T-helper 17 cell (primary cell): ENCODE measurements around the gene TRERF1. TPM values are rescaled to one million over a fixed set of nuclear protein-coding genes. Genes with fewer than 3 reads are reported as not detected.

Source experiments
- ATAC-seq: fragments of 150-1000 bp; cut with Tn5 transposase; 2 replicates; pipeline ENCODE4 v1.10.0; 2021; ENCODE audit warnings: mild to moderate bottlenecking, moderate library complexity
- DNase-seq, 3 donors: peaks; one replicate each; pipeline versions ENCODE4 v3.0.0 to v3.0.0-alpha.2; 2020 to 2021
- H3K9me3 ChIP-seq: one replicate; pipeline ENCODE4 v1.7.0; 2013; ENCODE audit warnings: low read length, mild to moderate bottlenecking; ENCODE audit not compliant: control insufficient read depth, poor library complexity, severe bottlenecking
- H3K27ac Mint-ChIP-seq: one replicate; pipeline ENCODE4 v1.8.0; 2022; ENCODE audit warnings: mild to moderate bottlenecking, moderate library complexity, mixed read lengths
- H3K27me3 Mint-ChIP-seq: one replicate; pipeline ENCODE4 v1.8.0; 2022; ENCODE audit warnings: mixed read lengths
- H3K36me3 Mint-ChIP-seq: one replicate; pipeline ENCODE4 v1.8.0; 2022; ENCODE audit warnings: low read depth, mixed read lengths
- H3K4me1 Mint-ChIP-seq: one replicate; pipeline ENCODE4 v1.8.0; 2022; ENCODE audit warnings: mild to moderate bottlenecking, mixed read lengths
- H3K4me3 Mint-ChIP-seq: one replicate; pipeline ENCODE4 v1.8.0; 2022; ENCODE audit warnings: mild to moderate bottlenecking, moderate library complexity, mixed read lengths
- total RNA-seq, 4 donors: library from RNA in 2 of 4; stranded (reverse) in 2 of 4; gene quantifications; one replicate each; pipeline ENCODE4 v1.2.3 and lab custom pipeline; 2022 to 2026

TRERF1 gene
- total RNA-seq, 2 donors from 2014 or later: 28.6 to 31.2 TPM

DNA sequence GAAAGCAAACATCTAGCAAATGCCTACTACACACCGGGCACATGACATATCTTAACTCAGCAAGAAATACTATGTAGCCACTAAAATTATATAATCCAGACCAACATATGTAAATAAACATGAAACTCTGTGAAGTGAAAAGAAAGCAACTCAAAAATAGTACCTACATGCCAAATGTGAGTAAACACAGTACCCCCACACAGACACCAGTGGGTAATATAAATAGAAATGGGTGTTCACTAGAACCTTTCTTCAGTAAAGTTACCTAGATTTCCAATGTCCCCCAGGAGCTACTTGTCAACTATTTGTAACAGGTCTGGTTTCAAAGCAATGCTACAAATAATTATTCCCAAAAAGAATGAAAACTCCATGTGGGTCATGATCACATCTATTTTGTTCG lies 25.5 kb downstream of the TRERF1 start:
- peaks cover 2% of the 10 kb centered on the region for H3K36me3 Mint-ChIP-seq
- no peak overlapping the region for H3K4me3 Mint-ChIP-seq
- H3K27ac Mint-ChIP-seq: peak overlapping the region; percentile 88
- peaks cover 58% of the 10 kb centered on the region for H3K4me1 Mint-ChIP-seq
- H3K9me3 ChIP-seq: no peaks in the 10 kb centered on the region
- no peaks in the 10 kb centered on the region for H3K27me3 Mint-ChIP-seq
- ATAC-seq (no peak), DNase-seq (no peak)

DNA sequence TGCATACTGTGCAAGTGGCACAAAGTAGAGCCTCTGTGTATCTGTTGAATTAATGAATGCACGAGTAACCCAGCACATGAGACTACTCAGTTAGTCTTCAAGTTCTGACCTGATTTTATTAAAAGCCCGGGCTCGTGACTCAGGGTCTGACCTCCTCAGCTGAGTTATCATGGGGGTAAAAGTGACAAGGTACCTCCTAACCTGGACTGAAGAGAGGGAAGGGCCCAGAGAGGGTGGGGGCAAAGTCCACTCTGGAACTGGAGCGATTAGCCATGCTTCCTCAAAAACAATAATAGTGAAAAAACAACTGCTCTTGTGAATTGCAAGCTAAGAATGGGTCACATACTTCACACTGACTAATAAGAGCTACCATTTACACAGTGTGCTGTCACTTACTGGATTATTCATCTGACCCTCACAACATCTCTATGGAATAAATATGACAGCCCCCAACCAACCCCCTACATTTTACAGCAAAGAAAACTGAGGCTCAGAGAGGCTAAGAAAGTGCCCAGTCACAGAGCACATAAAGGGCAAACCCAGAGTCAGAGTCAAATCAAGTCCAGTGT lies 26.7 kb downstream of the TRERF1 start:
- Mint-ChIP-seq H3K4me1 (peaks cover 57% of the 10 kb centered on the region), H3K27ac (peak overlapping the region; percentile 88), H3K36me3 (peaks cover 2% of the 10 kb centered on the region), H3K4me3 (no peak overlapping the region), H3K27me3 (no peaks in the 10 kb centered on the region)
- no peak for ATAC-seq
- DNase-seq: no peak
- no peaks in the 10 kb centered on the region for H3K9me3 ChIP-seq

DNA sequence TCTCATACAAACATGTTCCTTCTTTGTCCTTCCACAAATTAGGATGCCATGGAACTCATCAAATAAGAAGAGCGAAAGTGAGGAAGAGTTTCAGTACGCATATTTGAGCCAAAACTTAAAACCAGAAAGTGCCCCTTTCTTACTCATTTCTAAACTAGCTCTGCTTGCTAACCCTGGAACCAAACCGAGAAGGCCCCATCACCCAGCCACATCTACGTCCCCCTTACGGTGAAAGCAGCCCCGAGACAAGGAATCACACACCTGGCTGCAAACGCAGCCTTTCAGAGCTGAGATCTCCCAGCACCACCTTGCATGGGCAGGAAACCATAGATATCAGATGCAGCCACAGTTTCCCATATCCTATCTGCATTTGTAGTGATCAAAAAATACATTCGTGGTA lies 28.5 kb downstream of the TRERF1 start:
- peak overlapping the region; percentile 87 for H3K27ac Mint-ChIP-seq
- DNase-seq (no peak), ATAC-seq (peak; percentile 62)
- H3K36me3 Mint-ChIP-seq: peaks cover 2% of the 10 kb centered on the region
- no peaks in the 10 kb centered on the region for H3K27me3 Mint-ChIP-seq
- peak overlapping the region; percentile 88 for H3K4me3 Mint-ChIP-seq
- peaks cover 45% of the 10 kb centered on the region for H3K4me1 Mint-ChIP-seq
- no peaks in the 10 kb centered on the region for H3K9me3 ChIP-seq

GRCh38 chr6:42420741-42421140 lies 31.0 kb downstream of the TRERF1 start:
- ATAC-seq: no peak
- peaks cover 51% of the 10 kb centered on the region for H3K4me1 Mint-ChIP-seq
- no peak for DNase-seq
- peaks cover 2% of the 10 kb centered on the region for H3K36me3 Mint-ChIP-seq
- H3K27ac Mint-ChIP-seq: no peak overlapping the region
- no peaks in the 10 kb centered on the region for H3K9me3 ChIP-seq
- H3K27me3 Mint-ChIP-seq: no peaks in the 10 kb centered on the region
- no peak overlapping the region for H3K4me3 Mint-ChIP-seq

DNA sequence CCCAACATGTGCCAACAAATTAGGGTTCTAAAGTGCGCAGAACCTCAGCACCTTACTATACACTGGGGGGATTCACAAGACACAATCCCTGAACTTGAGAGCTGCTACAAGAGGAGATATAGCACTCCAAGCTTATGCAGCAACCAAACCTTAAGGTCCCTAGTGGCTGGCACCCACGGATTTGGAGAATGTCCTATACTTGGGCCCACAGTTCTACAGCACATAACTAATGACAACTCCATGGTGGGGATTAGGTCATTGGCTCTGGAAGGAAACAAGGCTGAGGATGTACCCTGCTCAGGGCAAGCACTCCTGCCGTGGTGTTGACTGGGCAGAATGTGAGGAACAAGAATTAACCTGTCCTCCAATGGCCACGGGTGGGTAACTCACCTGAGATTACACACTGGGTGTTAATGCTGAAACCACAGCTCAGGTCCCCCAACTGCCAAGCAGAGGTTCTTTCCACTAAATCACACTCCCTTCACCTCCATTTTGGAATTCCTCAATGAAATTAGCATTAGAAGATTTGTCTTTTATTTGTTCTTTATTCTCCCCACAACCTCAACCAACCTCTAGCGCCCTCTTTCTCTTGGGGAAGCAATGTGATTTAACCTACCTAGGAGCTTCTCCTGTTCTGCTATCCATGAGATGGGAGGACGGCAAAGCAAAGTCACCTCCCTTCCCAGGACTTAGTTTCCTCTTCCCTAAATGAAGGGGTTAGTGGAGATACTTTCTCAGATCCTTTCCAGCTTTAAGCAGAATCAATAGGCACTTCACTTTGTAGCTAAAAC lies 32.0 kb downstream of the TRERF1 start:
- Mint-ChIP-seq H3K27me3 (no peaks in the 10 kb centered on the region), H3K27ac (no peak overlapping the region), H3K4me3 (no peak overlapping the region), H3K36me3 (peaks cover 2% of the 10 kb centered on the region), H3K4me1 (peaks cover 53% of the 10 kb centered on the region)
- ATAC-seq: no peak
- no peaks in the 10 kb centered on the region for H3K9me3 ChIP-seq
- no peak for DNase-seq

DNA sequence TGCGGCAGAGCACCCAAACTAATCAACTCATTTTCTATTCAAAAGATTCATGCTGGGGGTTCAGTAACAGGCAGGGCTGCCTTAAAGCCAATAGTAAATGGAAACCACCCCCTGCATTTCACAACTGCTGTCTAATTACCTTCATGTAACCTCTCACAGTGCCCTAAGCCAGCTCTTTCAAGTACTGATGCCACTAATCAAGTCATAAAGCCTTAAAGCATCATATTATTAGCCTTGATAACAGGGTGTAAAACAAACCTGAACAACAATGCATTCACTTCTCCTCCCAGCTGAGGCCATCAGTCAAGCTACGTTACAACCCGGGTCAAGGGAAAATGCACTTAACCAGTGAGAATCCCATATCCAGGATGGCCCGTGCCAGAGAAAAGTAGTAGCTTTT lies 33.0 kb downstream of the TRERF1 start:
- Mint-ChIP-seq H3K4me3 (no peak overlapping the region), H3K27ac (no peak overlapping the region)

GRCh38 chr6:42417641-42418112 lies 34.0 kb downstream of the TRERF1 start:
- no peaks in the 10 kb centered on the region for H3K9me3 ChIP-seq
- Mint-ChIP-seq H3K36me3 (peaks cover 2% of the 10 kb centered on the region), H3K4me1 (peaks cover 38% of the 10 kb centered on the region), H3K27me3 (no peaks in the 10 kb centered on the region), H3K4me3 (peak overlapping the region; percentile 80), H3K27ac (peak overlapping the region; percentile 89)
- peak; percentile 90 for ATAC-seq
- peak in 1 of 3 donors; percentile 13 for DNase-seq

More for the DNA sequence above, 33.0 kb downstream of the TRERF1 start:
- peaks cover 2% of the 10 kb centered on the region for H3K36me3 Mint-ChIP-seq
- no peaks in the 10 kb centered on the region for H3K27me3 Mint-ChIP-seq
- H3K9me3 ChIP-seq: no peaks in the 10 kb centered on the region
- DNase-seq (no peak), ATAC-seq (no peak)
- peaks cover 46% of the 10 kb centered on the region for H3K4me1 Mint-ChIP-seq

DNA sequence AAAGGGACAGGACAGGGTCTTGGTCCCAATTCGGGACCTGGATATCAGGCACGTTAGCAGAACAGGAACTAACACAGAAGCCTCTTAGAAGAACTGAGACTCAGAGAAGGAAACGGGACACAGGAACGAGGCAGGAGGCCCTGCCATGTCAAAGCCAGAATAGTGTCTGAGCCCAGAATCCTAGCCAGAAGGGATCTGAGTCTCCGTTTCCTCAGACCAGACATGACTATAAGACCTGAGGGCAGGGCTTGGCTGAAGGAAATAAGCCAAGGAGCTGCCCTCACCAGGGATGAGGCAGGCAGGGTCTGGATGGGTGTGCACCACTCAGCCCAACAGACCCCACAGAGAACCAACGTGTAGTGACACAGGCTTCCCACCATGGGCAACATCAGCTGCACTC lies 40.3 kb downstream of the TRERF1 start:
- peaks cover 34% of the 10 kb centered on the region for H3K4me1 Mint-ChIP-seq

GRCh38 chr6:42410861-42411260 lies 40.9 kb downstream of the TRERF1 start:
- H3K27me3 Mint-ChIP-seq: no peaks in the 10 kb centered on the region
- no peak overlapping the region for H3K4me3 Mint-ChIP-seq
- H3K27ac Mint-ChIP-seq: no peak overlapping the region
- ATAC-seq (no peak), DNase-seq (no peak)
- H3K9me3 ChIP-seq: no peaks in the 10 kb centered on the region
- peaks cover 34% of the 10 kb centered on the region for H3K4me1 Mint-ChIP-seq
- H3K36me3 Mint-ChIP-seq: no peaks in the 10 kb centered on the region

More for the DNA sequence above, 40.3 kb downstream of the TRERF1 start:
- H3K9me3 ChIP-seq: no peaks in the 10 kb centered on the region
- Mint-ChIP-seq H3K27ac (no peak overlapping the region), H3K27me3 (no peaks in the 10 kb centered on the region), H3K36me3 (no peaks in the 10 kb centered on the region), H3K4me3 (no peak overlapping the region)
- DNase-seq (no peak), ATAC-seq (no peak)

DNA sequence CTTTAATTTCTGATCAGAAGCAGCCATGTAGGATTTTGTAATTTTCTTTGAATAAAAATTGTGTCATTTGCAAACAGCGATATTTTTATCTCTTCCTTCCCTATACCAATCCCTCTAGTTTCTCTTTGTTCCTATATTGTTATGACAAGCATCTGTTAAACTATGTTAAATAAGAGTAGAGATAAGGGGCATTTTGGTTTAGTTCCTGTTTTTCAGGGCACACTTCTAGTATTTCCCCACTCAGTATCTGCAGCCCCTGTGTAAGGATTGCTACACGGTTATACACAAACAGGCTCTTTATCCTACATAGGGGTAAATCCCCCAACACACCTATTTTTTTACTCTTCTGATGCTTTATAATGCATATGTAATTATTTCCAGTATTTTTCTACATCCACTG lies 42.1 kb downstream of the TRERF1 start:
- ATAC-seq (no peak), DNase-seq (no peak)
- Mint-ChIP-seq H3K4me1 (peaks cover 37% of the 10 kb centered on the region), H3K27me3 (no peaks in the 10 kb centered on the region), H3K36me3 (no peaks in the 10 kb centered on the region), H3K4me3 (no peak overlapping the region), H3K27ac (peak overlapping the region; percentile 4)
- H3K9me3 ChIP-seq: no peaks in the 10 kb centered on the region

GRCh38 chr6:42407379-42407778 lies 44.3 kb downstream of the TRERF1 start:
- ATAC-seq (peak; percentile 27), DNase-seq (no peak)
- Mint-ChIP-seq H3K4me3 (peak overlapping the region; percentile 78), H3K27ac (peak overlapping the region; percentile 92), H3K27me3 (no peaks in the 10 kb centered on the region), H3K4me1 (peaks cover 54% of the 10 kb centered on the region), H3K36me3 (no peaks in the 10 kb centered on the region)
- no peaks in the 10 kb centered on the region for H3K9me3 ChIP-seq

DNA sequence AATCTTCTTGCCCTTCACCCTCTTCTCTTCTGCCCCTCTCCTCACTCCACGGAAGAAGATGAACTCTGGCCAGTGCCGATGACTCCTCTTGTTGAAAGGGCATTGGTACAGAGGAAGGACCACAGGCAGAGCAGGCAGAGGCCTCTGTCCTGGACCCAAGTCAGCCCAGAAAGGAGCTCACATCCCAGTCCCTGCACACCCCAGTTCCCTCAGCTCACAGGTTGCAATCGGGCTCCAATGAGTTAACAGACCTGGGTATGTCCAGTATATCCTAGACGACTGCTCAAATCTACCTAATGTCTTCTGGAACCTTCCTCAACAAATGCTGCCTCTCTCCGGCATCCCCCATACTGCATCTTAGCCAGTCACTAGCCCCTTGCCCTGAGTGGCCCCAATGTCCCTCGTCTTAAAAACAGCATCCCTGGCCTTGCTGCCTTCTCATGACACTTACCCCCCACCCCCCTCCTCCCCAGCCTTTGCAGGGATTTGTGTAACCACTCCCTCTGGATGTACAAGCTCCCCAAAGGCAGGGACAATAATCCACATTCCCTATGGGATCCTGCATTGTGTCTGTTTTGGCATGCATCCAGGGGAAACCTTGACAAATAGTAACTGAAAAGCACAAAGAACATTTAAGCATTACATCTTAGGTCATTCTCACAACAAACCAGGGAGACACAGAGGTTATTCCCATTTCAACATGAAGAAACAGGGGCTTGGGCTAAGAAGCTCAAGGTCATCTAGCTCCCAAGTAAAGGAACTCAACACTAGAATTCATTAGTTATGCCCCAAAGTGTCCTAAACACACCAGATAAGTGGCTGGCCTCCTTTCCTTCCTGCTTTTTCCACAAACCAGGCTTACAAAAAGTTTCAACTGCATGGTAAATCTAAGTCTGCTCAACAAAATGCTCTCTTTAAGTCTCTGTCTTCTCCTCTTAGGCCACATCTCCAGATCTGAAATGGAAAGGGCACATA lies 45.1 kb downstream of the TRERF1 start:
- H3K27ac Mint-ChIP-seq: peak overlapping the region; percentile 92
- ATAC-seq: no peak
- peak overlapping the region; percentile 78 for H3K4me3 Mint-ChIP-seq
- DNase-seq: no peak
- H3K27me3 Mint-ChIP-seq: no peaks in the 10 kb centered on the region
- no peaks in the 10 kb centered on the region for H3K9me3 ChIP-seq
- H3K4me1 Mint-ChIP-seq: peaks cover 59% of the 10 kb centered on the region
- no peaks in the 10 kb centered on the region for H3K36me3 Mint-ChIP-seq

DNA sequence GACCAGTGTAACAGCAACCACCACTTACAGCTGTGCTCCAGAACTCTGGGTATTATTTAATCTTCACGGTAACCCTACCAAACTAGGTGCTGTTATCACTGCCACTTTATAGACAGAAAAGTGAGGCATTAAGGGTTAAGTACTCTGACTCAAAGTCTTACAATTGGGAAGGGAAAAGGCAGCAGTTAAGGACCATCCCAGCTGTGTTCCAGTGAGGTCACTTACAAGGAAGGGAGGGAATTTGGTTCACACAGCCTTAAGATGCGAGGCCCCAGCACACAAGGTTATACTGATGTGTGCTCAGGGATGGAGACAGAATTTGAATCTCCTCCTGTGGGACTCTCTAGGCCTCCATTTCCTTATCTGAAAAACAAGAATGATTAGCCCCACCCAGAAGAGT lies 46.7 kb downstream of the TRERF1 start:
- H3K9me3 ChIP-seq: no peaks in the 10 kb centered on the region
- H3K36me3 Mint-ChIP-seq: no peaks in the 10 kb centered on the region
- DNase-seq (no peak), ATAC-seq (peak; percentile 30)
- peak overlapping the region; percentile 88 for H3K27ac Mint-ChIP-seq
- H3K27me3 Mint-ChIP-seq: no peaks in the 10 kb centered on the region
- no peak overlapping the region for H3K4me3 Mint-ChIP-seq
- peaks cover 63% of the 10 kb centered on the region for H3K4me1 Mint-ChIP-seq
